Measurements from ENCODE around the gene XG.
"Not testable (repeated sequence)": the region's sequence is repeated elsewhere in the genome, so short reads cannot be mapped to it uniquely, and the experiment has no call there.

Gene XG

DNA sequence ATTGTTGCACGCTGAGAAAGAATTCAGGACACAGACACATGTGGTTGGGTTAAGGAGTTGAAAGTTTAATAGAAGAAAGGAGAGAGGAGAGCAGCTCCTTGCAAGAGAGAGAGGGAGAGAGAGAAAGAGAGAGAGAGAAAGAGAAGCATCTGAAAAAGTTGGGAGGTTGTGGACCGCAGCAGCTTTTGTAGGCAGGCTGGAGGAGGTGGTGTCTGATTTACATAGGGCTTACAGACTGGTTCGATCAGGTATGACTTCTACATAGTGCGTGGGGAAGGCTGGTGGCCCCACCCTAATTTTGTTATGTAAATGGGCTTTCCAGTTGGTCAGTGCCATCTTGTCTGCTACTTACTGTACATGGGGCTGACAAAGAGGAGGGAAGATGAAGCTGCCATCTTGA, 49.4 kb downstream of the XG start:
- Histone ChIP-seq H3K4me2 (ENCODE audit: insufficient read depth, low read length) (no peak overlapping the region), H4K20me1 (ENCODE audit: insufficient read depth, low read length) (no peaks in the 10 kb centered on the region), H3K79me2 (ENCODE audit: insufficient read depth, low read length) (no peaks in the 10 kb centered on the region), H3K4me3 (ENCODE audit: low read depth in 1 of 2, low read length in 2 of 2) (no peak overlapping the region), H3K4me1 (ENCODE audit: insufficient read depth, low read length) (no peaks in the 10 kb centered on the region), H3K27ac (ENCODE audit: low read length) (no peak overlapping the region), H3K9me3 (ENCODE audit: insufficient read depth, low read length, severe bottlenecking) (no peaks in the 10 kb centered on the region), H3K36me3 (ENCODE audit: insufficient read depth, low read length) (no peaks in the 10 kb centered on the region), H2AFZ (ENCODE audit: low read depth, low read length) (no peak overlapping the region), H3K9ac (ENCODE audit: low read depth, low read length) (no peak overlapping the region), H3K27me3 (ENCODE audit: insufficient read depth, low read length, poor library complexity) (no peaks in the 10 kb centered on the region)
- no peak for TF ChIP-seq EZH2 (IDR thresholded peaks at IDR 0.05; ENCODE audit: borderline replicate concordance, low read depth, low read length, severe bottlenecking)
- TF ChIP-seq, protein P1, sequence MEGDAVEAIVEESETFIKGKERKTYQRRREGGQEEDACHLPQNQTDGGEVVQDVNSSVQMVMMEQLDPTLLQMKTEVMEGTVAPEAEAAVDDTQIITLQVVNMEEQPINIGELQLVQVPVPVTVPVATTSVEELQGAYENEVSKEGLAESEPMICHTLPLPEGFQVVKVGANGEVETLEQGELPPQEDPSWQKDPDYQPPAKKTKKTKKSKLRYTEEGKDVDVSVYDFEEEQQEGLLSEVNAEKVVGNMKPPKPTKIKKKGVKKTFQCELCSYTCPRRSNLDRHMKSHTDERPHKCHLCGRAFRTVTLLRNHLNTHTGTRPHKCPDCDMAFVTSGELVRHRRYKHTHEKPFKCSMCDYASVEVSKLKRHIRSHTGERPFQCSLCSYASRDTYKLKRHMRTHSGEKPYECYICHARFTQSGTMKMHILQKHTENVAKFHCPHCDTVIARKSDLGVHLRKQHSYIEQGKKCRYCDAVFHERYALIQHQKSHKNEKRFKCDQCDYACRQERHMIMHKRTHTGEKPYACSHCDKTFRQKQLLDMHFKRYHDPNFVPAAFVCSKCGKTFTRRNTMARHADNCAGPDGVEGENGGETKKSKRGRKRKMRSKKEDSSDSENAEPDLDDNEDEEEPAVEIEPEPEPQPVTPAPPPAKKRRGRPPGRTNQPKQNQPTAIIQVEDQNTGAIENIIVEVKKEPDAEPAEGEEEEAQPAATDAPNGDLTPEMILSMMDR (IDR thresholded peaks at IDR 0.05; ENCODE audit: borderline replicate concordance, extremely low read depth, low read length, poor library complexity, severe bottlenecking), result no peak
- ATAC-seq (ENCODE audit: insufficient read depth, low read depth) (no peak), DNase-seq (no peak)

DNA sequence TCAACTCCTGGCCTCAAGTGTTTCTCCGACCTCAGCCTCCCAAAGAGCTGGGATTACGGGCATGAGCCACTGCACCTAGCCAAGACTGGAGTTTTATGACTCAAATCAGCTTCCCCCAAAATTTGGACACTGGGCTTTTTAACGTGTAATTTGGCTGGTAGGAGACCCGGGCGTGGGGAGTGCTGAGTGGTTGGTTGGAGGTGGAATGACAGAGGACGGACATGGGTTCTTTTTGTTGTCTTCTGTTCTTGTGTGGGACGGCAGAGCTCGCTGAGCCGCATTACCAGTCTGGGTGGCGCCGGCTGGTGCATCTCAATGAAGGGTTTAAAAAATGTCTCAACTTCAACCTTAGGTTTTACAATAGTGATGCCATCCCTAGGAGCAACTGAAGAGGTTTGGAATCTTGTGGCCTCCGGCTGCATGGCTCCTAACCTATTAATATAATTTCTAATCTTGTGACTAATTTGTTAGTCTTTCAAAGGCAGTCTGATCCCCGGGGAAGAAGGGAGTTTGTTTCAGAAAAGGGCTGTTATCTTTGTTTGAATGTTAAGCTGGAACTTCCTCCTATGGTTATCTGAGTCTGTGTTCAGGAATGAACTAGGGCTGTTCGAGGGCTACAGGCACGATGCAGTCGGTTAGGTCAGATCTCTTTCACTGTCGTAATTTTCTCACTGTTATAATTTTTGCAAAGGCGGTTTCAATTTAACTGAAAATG, 50.7 kb downstream of the XG start:
- H3K79me2 ChIP-seq (ENCODE audit: insufficient read depth, low read length); H3K9me3 ChIP-seq (ENCODE audit: insufficient read depth, low read length, severe bottlenecking); H4K20me1 ChIP-seq (ENCODE audit: insufficient read depth, low read length); H3K4me3 ChIP-seq (ENCODE audit: low read depth in 1 of 2, low read length in 2 of 2); H3K27me3 ChIP-seq (ENCODE audit: insufficient read depth, low read length, poor library complexity); H3K4me1 ChIP-seq (ENCODE audit: insufficient read depth, low read length); H2AFZ ChIP-seq (ENCODE audit: low read depth, low read length); ATAC-seq (ENCODE audit: insufficient read depth, low read depth); H3K27ac ChIP-seq (ENCODE audit: low read length); H3K9ac ChIP-seq (ENCODE audit: low read depth, low read length); H3K36me3 ChIP-seq (ENCODE audit: insufficient read depth, low read length); H3K4me2 ChIP-seq (ENCODE audit: insufficient read depth, low read length); DNase-seq: not testable (repeated sequence)

DNA sequence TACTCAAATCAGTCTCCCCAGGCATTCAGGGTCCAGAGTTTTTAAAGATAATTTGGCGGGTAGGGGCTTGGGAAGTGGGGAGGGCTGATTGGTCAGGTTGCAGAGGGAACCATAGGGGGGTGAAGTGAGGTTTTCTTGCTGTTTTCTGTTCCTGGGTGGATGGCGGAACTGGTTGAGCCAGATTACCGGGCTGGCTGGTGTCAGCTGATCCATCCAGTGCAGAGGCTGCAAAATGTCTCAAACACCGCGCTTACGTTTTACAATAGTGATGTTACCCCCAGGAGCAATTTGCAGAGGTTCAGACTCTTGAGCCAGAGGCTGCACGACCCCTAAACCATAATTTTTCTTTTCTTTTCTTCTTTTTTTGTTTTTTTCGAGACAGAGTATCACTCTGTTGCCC, 51.6 kb downstream of the XG start:
- H3K4me1 ChIP-seq (ENCODE audit: insufficient read depth, low read length); DNase-seq; H3K4me3 ChIP-seq (ENCODE audit: low read depth in 1 of 2, low read length in 2 of 2); H3K9me3 ChIP-seq (ENCODE audit: insufficient read depth, low read length, severe bottlenecking); H3K27ac ChIP-seq (ENCODE audit: low read length); H4K20me1 ChIP-seq (ENCODE audit: insufficient read depth, low read length); ATAC-seq (ENCODE audit: insufficient read depth, low read depth); H3K36me3 ChIP-seq (ENCODE audit: insufficient read depth, low read length); H2AFZ ChIP-seq (ENCODE audit: low read depth, low read length); H3K79me2 ChIP-seq (ENCODE audit: insufficient read depth, low read length); H3K9ac ChIP-seq (ENCODE audit: low read depth, low read length); H3K27me3 ChIP-seq (ENCODE audit: insufficient read depth, low read length, poor library complexity); H3K4me2 ChIP-seq (ENCODE audit: insufficient read depth, low read length): not testable (repeated sequence)

DNA sequence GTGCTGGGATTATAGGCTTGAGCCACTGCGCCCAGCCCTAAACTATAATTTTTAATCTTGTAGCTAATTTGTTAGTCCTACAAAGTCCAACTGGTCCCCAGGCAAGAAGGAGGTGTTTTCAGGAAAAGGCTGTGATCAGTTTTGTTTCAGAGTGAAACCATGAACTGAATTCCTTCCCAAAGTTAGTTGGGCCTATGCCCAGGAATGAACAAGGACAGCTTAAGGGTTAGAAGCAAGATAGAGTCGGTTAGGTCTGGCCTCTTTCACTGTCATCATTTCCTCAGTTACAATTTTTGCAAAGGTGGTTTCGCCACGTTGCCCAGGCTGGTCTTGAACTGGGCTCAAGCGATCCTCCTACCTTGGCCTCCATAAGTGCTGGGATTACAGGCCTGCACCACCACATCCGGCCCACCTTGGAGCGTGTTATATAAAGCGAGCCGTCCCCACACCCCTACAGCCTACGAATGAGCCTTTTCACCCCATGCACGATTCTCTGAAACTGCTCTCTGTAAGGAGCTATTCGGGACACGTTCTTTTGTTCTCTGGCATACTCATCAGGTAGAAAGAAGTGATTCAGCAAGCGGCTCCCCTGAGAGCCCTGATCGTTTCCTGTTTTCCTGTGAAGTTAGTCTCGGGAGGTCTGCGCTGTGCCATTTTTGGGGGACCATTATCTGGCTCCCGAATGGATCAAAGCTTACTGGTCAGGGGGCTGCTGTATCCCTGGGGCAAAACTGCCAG, 52.4 kb downstream of the XG start:
- H4K20me1 ChIP-seq (ENCODE audit: insufficient read depth, low read length); H2AFZ ChIP-seq (ENCODE audit: low read depth, low read length); H3K27me3 ChIP-seq (ENCODE audit: insufficient read depth, low read length, poor library complexity); H3K27ac ChIP-seq (ENCODE audit: low read length); H3K4me2 ChIP-seq (ENCODE audit: insufficient read depth, low read length); H3K9ac ChIP-seq (ENCODE audit: low read depth, low read length); H3K79me2 ChIP-seq (ENCODE audit: insufficient read depth, low read length); ATAC-seq (ENCODE audit: insufficient read depth, low read depth); H3K36me3 ChIP-seq (ENCODE audit: insufficient read depth, low read length); H3K9me3 ChIP-seq (ENCODE audit: insufficient read depth, low read length, severe bottlenecking); DNase-seq; H3K4me3 ChIP-seq (ENCODE audit: low read depth in 1 of 2, low read length in 2 of 2); H3K4me1 ChIP-seq (ENCODE audit: insufficient read depth, low read length): not testable (repeated sequence)

DNA sequence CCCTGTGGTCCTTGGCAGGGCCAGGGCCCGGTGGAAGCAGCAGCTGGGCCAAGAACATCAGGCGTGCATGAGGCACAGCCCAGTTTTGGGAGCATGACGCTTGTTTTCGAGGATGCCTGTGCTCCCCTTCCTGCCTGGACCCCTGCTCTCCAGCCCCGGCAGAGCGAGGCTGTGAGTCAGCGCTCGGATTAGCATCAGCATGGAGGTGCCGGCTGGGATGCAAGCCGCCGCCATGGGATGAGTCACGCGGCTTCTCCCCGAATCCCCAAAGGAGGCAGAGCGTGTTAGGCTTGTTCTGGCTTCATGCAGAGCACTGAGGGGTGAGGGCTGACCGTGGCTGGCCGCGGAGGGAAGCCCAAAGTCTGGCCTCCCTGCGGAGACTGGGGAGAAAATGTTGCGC, 53.0 kb downstream of the XG start:
- not testable (repeated sequence) for H3K36me3 ChIP-seq (ENCODE audit: insufficient read depth, low read length); H3K9me3 ChIP-seq (ENCODE audit: insufficient read depth, low read length, severe bottlenecking); ATAC-seq (ENCODE audit: insufficient read depth, low read depth); H3K4me2 ChIP-seq (ENCODE audit: insufficient read depth, low read length); H3K9ac ChIP-seq (ENCODE audit: low read depth, low read length); H3K4me3 ChIP-seq (ENCODE audit: low read depth in 1 of 2, low read length in 2 of 2); H3K27me3 ChIP-seq (ENCODE audit: insufficient read depth, low read length, poor library complexity); DNase-seq; H2AFZ ChIP-seq (ENCODE audit: low read depth, low read length); H3K4me1 ChIP-seq (ENCODE audit: insufficient read depth, low read length); H4K20me1 ChIP-seq (ENCODE audit: insufficient read depth, low read length); H3K79me2 ChIP-seq (ENCODE audit: insufficient read depth, low read length); H3K27ac ChIP-seq (ENCODE audit: low read length)
